ENCODE results near the gene FLT3LG. TPM values are rescaled to one million over a fixed set of nuclear protein-coding genes. Genes with fewer than 3 reads are reported as not detected.

Gene FLT3LG
- total RNA-seq, 3 donors from 2014 or later: 52.3 to 64.8 (median 56.9) TPM

DNA sequence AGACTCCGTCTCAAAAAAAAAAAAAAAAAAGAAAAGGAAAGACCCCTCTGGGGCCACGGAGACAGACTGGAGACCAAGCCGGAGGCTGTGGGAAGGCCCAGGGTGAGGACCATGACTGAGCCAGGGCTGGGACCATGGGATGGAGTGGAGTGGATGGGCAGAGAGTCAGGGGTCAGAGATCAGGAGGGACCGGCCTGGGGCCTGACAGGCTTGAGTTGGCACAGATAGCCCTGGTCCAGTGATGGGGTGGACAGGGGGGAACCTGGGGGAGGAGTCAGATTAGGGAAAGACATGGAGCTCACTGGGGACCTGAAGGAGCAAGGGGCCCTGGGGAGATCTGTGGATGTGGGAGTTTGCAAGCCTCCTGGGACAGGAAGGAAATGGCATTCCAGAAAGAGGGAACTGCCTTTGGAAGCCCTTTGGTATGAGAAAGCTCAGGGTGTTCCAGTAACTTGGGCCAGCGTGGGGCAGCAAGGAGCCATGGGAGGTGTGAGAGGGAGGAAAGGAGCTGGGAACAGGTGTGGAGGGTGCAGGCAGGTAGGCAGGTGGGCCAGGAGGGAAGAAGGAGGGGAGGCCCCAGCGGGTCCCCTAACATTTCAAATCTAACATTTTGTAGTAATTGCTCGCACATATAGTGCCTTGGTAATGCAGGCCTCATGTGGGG is 7.1 kb downstream of the FLT3LG start:
- no peak for DNase-seq
- H3K36me3 Mint-ChIP-seq (ENCODE audit: insufficient read depth): peaks cover 16% of the 10 kb centered on the region
- H3K27me3 Mint-ChIP-seq (ENCODE audit: low read depth): no peaks in the 10 kb centered on the region
- ATAC-seq: no peak
- H3K9me3 Mint-ChIP-seq: no peaks in the 10 kb centered on the region
- peaks cover 18% of the 10 kb centered on the region for H3K4me1 Mint-ChIP-seq (ENCODE audit: low read depth)
- H3K4me3 Mint-ChIP-seq: no peak overlapping the region

GRCh38 chr19:49486232-49486631 is 12.2 kb downstream of the FLT3LG start:
- H3K4me3 Mint-ChIP-seq: peak overlapping the region; percentile 12
- H3K4me1 Mint-ChIP-seq (ENCODE audit: low read depth): peaks cover 20% of the 10 kb centered on the region
- H3K36me3 Mint-ChIP-seq (ENCODE audit: insufficient read depth): peaks cover 47% of the 10 kb centered on the region
- no peaks in the 10 kb centered on the region for H3K27me3 Mint-ChIP-seq (ENCODE audit: low read depth)
- DNase-seq (no peak), ATAC-seq (no peak)
- no peaks in the 10 kb centered on the region for H3K9me3 Mint-ChIP-seq

GRCh38 chr19:49486710-49487276 is 12.8 kb downstream of the FLT3LG start:
- H3K27me3 Mint-ChIP-seq (ENCODE audit: low read depth): no peaks in the 10 kb centered on the region
- peaks cover 52% of the 10 kb centered on the region for H3K36me3 Mint-ChIP-seq (ENCODE audit: insufficient read depth)
- DNase-seq (no peak), ATAC-seq (no peak)
- no peaks in the 10 kb centered on the region for H3K9me3 Mint-ChIP-seq
- peaks cover 22% of the 10 kb centered on the region for H3K4me1 Mint-ChIP-seq (ENCODE audit: low read depth)
- H3K4me3 Mint-ChIP-seq: peak overlapping the region; percentile 97

DNA sequence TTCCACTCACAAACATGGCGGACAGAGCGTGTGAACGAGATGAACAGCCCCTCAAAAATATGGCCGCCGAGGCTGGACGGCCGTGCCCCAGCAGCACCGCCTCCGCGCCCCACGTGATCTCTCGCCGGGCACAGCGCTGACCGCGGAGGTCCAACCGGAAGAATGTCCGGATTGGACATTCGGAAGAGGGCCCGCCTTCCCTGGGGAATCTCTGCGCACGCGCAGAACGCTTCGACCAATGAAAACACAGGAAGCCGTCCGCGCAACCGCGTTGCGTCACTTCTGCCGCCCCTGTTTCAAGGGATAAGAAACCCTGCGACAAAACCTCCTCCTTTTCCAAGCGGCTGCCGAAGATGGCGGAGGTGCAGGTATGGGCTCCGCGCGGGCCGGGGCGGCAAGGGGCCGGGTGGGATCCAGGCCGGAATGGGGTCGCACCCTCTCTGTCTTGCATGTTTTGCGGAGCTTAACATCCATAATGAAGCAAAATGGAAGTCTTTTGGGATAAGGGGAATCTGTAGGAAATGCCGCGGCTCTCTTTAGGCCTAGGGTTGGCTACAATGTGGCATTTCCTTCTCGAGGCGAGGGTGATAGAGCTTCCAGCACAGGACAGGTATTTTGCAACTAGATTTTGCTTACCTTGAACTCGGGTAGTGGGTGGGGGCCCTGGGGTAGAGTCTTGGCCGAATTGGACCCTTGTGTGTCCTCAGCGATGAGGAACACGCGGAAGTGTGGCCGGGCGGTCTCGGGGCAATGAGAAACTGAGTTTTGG is 13.4 kb downstream of the FLT3LG start, which contains the start of gene RPL13A:
TSS of gene RPL13A (plus strand) at position 332 of the 769 bp plus-strand sequence. CDS start at position 354, 22 bp downstream.
- Mint-ChIP-seq H3K9me3 (no peaks in the 10 kb centered on the region), H3K4me3 (peak within 1 kb of the TSS; percentile 97), H3K36me3 (ENCODE audit: insufficient read depth) (peaks cover 56% of the 10 kb centered on the region), H3K27me3 (ENCODE audit: low read depth) (no peaks in the 10 kb centered on the region), H3K4me1 (ENCODE audit: low read depth) (peaks cover 26% of the 10 kb centered on the region)
- ATAC-seq: peak; percentile 82 to 86
- DNase-seq: peak; percentile 100

- Mint-ChIP-seq H3K9me3 (no peaks in the 10 kb centered on the region), H3K27me3 (ENCODE audit: low read depth) (no peaks in the 10 kb centered on the region), H3K4me1 (ENCODE audit: low read depth) (peaks cover 34% of the 10 kb centered on the region), H3K4me3 (peak overlapping the region; percentile 97), H3K36me3 (ENCODE audit: insufficient read depth) (peaks cover 60% of the 10 kb centered on the region)
- DNase-seq (no peak), ATAC-seq (no peak)
Observed at GRCh38 chr19:49488046-49488862, 14.2 kb downstream of the FLT3LG start.

- Mint-ChIP-seq H3K9me3 (no peaks in the 10 kb centered on the region), H3K36me3 (ENCODE audit: insufficient read depth) (peaks cover 60% of the 10 kb centered on the region), H3K27me3 (ENCODE audit: low read depth) (no peaks in the 10 kb centered on the region), H3K4me3 (peak overlapping the region; percentile 97), H3K4me1 (ENCODE audit: low read depth) (peaks cover 37% of the 10 kb centered on the region)
- no peak for DNase-seq
- no peak for ATAC-seq
Observed at GRCh38 chr19:49488863-49489537, 15.0 kb downstream of the FLT3LG start.

DNA sequence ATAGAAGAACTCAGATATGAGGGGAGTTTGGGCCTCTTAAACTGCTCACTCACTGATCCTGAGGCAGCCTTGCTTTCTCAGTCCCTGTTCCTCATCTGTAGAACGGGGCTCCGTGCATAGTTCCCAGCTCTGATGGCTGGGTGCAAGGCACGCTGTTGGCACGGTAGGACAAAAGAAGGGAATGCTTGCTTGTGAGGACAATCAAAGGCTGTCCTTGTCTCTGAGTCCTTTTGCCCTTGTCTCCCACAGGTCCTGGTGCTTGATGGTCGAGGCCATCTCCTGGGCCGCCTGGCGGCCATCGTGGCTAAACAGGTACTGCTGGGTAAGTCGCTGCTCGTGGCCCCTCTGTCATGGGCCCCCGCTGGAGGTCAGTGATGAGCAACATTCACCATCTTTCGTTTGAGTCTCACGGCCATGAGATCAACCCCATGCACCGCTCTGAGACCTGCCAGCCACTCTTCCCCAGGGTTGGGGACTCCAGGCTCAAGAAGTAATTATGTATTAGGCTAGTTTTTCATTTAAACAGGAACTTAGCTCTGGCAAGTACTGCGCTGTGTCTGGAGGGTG is 15.7 kb downstream of the FLT3LG start:
- peak in 1 of 2 donors; percentile 1 for ATAC-seq
- Mint-ChIP-seq H3K4me3 (peak overlapping the region; percentile 97), H3K4me1 (ENCODE audit: low read depth) (peaks cover 37% of the 10 kb centered on the region), H3K27me3 (ENCODE audit: low read depth) (no peaks in the 10 kb centered on the region), H3K9me3 (no peaks in the 10 kb centered on the region), H3K36me3 (ENCODE audit: insufficient read depth) (peaks cover 60% of the 10 kb centered on the region)
- DNase-seq: no peak

DNA sequence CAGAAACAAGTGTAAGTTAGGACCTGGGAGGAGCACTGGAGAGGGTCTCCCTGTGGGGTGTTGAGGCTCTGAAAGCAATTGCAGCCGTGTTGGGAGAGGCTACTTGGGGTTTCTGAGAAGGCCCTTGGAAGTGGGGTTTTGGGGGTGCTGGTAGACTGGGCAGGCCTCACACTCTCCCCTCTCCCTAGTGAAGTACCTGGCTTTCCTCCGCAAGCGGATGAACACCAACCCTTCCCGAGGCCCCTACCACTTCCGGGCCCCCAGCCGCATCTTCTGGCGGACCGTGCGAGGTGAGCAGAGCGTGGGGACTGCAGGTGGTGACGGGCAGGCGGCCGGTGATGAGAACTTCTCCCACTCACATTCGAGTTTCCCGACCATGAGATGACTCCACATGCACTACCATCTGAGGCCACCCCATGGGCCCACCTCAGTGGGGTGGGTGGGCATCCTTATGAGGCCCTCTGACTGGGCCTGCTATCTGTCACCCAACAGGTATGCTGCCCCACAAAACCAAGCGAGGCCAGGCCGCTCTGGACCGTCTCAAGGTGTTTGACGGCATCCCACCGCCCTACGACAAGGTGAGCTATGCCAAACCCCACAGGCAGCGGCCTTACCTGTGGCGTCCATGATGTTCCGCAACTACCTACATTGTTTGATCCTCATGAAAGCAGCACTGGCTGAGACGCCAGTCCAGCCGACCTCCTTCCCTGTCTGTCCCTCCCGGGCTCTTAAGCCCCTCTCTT is 16.4 kb downstream of the FLT3LG start:
- peaks cover 60% of the 10 kb centered on the region for H3K36me3 Mint-ChIP-seq (ENCODE audit: insufficient read depth)
- H3K4me3 Mint-ChIP-seq: peak overlapping the region; percentile 97
- H3K9me3 Mint-ChIP-seq: no peaks in the 10 kb centered on the region
- H3K4me1 Mint-ChIP-seq (ENCODE audit: low read depth): peaks cover 41% of the 10 kb centered on the region
- ATAC-seq: no peak
- no peaks in the 10 kb centered on the region for H3K27me3 Mint-ChIP-seq (ENCODE audit: low read depth)
- DNase-seq: no peak

- DNase-seq (no peak), ATAC-seq (no peak)
- peaks cover 55% of the 10 kb centered on the region for H3K36me3 Mint-ChIP-seq (ENCODE audit: insufficient read depth)
- peak overlapping the region; percentile 97 for H3K4me3 Mint-ChIP-seq
- H3K9me3 Mint-ChIP-seq: no peaks in the 10 kb centered on the region
- no peaks in the 10 kb centered on the region for H3K27me3 Mint-ChIP-seq (ENCODE audit: low read depth)
- H3K4me1 Mint-ChIP-seq (ENCODE audit: low read depth): peaks cover 44% of the 10 kb centered on the region
Observed at GRCh38 chr19:49491030-49491803, 17.2 kb downstream of the FLT3LG start.

DNA sequence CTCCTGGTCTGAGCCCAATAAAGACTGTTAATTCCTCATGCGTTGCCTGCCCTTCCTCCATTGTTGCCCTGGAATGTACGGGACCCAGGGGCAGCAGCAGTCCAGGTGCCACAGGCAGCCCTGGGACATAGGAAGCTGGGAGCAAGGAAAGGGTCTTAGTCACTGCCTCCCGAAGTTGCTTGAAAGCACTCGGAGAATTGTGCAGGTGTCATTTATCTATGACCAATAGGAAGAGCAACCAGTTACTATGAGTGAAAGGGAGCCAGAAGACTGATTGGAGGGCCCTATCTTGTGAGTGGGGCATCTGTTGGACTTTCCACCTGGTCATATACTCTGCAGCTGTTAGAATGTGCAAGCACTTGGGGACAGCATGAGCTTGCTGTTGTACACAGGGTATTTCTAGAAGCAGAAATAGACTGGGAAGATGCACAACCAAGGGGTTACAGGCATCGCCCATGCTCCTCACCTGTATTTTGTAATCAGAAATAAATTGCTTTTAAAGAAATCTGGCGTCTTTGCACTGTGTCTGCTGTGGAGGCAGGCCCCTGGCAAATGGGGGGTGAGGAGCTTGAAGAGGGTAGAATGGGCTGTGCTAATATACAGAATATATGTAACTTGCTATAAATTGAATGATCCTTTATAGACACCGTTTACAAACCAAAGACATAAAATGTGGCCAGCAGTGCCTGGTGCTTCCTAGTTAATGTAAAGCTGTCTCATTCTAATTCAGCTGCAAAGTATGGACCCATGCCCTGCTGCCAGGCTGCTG is 18.0 kb downstream of the FLT3LG start:
- Mint-ChIP-seq H3K9me3 (no peaks in the 10 kb centered on the region), H3K4me1 (ENCODE audit: low read depth) (peaks cover 42% of the 10 kb centered on the region), H3K36me3 (ENCODE audit: insufficient read depth) (peaks cover 59% of the 10 kb centered on the region), H3K4me3 (peak overlapping the region; percentile 97), H3K27me3 (ENCODE audit: low read depth) (no peaks in the 10 kb centered on the region)
- ATAC-seq: no peak
- DNase-seq: no peak

GRCh38 chr19:49492573-49493405 is 18.8 kb downstream of the FLT3LG start:
- H3K4me3 Mint-ChIP-seq: peak overlapping the region; percentile 49
- peaks cover 46% of the 10 kb centered on the region for H3K4me1 Mint-ChIP-seq (ENCODE audit: low read depth)
- ATAC-seq: peak; percentile 3
- H3K27me3 Mint-ChIP-seq (ENCODE audit: low read depth): no peaks in the 10 kb centered on the region
- peaks cover 64% of the 10 kb centered on the region for H3K36me3 Mint-ChIP-seq (ENCODE audit: insufficient read depth)
- DNase-seq: no peak
- H3K9me3 Mint-ChIP-seq: no peaks in the 10 kb centered on the region

All from activated T-cell treated with anti-CD3 and anti-CD28 coated beads, Interleukin-2, amount 50 U/mL, for 4 hours (primary cell).